Activated naive CD4-positive, alpha-beta T cell treated with anti-CD3 and anti-CD28 coated beads, Interleukin-2, amount 10 ng/mL, durations not matched to agents 7 days and 5 days (primary cell): ENCODE data around the gene RAB11A.

Source experiments
- CTCF ChIA-PET: fragments of 350-600 bp; sonication (Branson Sonifier 250); formaldehyde crosslinking; loops from one replicate; lab custom pipeline; 2021; ENCODE audit warnings: antibody characterized with exemption; lab: Charles Lee
- DNase-seq: peaks from one replicate; pipeline ENCODE4 v3.0.0-alpha.2; 2020
- H3K27ac Mint-ChIP-seq: one replicate; pipeline ENCODE4 v1.8.0; 2021; ENCODE audit warnings: mild to moderate bottlenecking, moderate library complexity, mixed read lengths
- H3K27me3 Mint-ChIP-seq: one replicate; pipeline ENCODE4 v1.8.0; 2021; ENCODE audit warnings: mild to moderate bottlenecking, mixed read lengths
- H3K36me3 Mint-ChIP-seq: one replicate; pipeline ENCODE4 v1.8.0; 2021; ENCODE audit warnings: mixed read lengths
- H3K4me1 Mint-ChIP-seq: one replicate; pipeline ENCODE4 v1.8.0; 2021; ENCODE audit warnings: mixed read lengths
- H3K4me3 Mint-ChIP-seq: one replicate; pipeline ENCODE4 v1.8.0; 2021; ENCODE audit warnings: mild to moderate bottlenecking, moderate library complexity, mixed read lengths
- H3K9me3 Mint-ChIP-seq: one replicate; pipeline ENCODE4 v1.8.0; 2021; ENCODE audit warnings: mixed read lengths

Gene RAB11A

GRCh38 chr15:65869126-65869953, at the start of gene RAB11A:
Gene RAB11A (plus strand): TSS chr15:65869491. CDS start chr15:65869586, 95 bp downstream.
- Mint-ChIP-seq H3K27ac (peak within 1 kb of the TSS; percentile 95), H3K4me1 (peaks cover 36% of the 10 kb centered on the region), H3K4me3 (peak within 1 kb of the TSS; percentile 99), H3K27me3 (peaks cover 6% of the 10 kb centered on the region), H3K9me3 (no peaks in the 10 kb centered on the region), H3K36me3 (peaks cover 24% of the 10 kb centered on the region)
- CTCF ChIA-PET, result interaction anchor here (0.6 to 3.1 kb wide), 10 partner anchors 8 to 645 kb away, joined by 3 to 10 read pairs (median 4); partner anchors contain the start of gene INTS14
- peak; percentile 97 for DNase-seq

GRCh38 chr15:65819563-65819960, 49.7 kb upstream of the RAB11A start:
- no peak for DNase-seq
- Mint-ChIP-seq H3K4me1 (peaks cover 58% of the 10 kb centered on the region), H3K4me3 (no peak overlapping the region), H3K27me3 (peaks cover 3% of the 10 kb centered on the region), H3K9me3 (no peaks in the 10 kb centered on the region), H3K27ac (peak overlapping the region; percentile 92), H3K36me3 (peaks cover 8% of the 10 kb centered on the region)
- CTCF ChIA-PET, result interaction anchor here (2.0 kb wide), 1 partner anchor 27 kb away, joined by 9 read pairs; the partner anchor contains the start of gene DENND4A

GRCh38 chr15:65821070-65821469, 48.2 kb upstream of the RAB11A start:
- no peaks in the 10 kb centered on the region for H3K9me3 Mint-ChIP-seq
- H3K36me3 Mint-ChIP-seq, result peaks cover 7% of the 10 kb centered on the region
- no peak for DNase-seq
- H3K4me3 Mint-ChIP-seq, result no peak overlapping the region
- CTCF ChIA-PET, result interaction anchor here (1.3 to 2.5 kb wide), 5 partner anchors 8 to 28 kb away, joined by 3 to 10 read pairs (median 9); partner anchors contain the start of gene DENND4A
- peak overlapping the region; percentile 35 for H3K27ac Mint-ChIP-seq
- peaks cover 57% of the 10 kb centered on the region for H3K4me1 Mint-ChIP-seq
- H3K27me3 Mint-ChIP-seq, result peaks cover 3% of the 10 kb centered on the region

- Mint-ChIP-seq H3K4me1 (peaks cover 55% of the 10 kb centered on the region), H3K27me3 (no peaks in the 10 kb centered on the region), H3K36me3 (peaks cover 4% of the 10 kb centered on the region), H3K4me3 (no peak overlapping the region), H3K27ac (no peak overlapping the region), H3K9me3 (no peaks in the 10 kb centered on the region)
- no peak for DNase-seq
- CTCF ChIA-PET, result interaction anchor here (1.6 to 2.7 kb wide), 3 partner anchors 14 to 30 kb away, joined by 7 to 10 read pairs (median 10); partner anchors contain the start of gene DENND4A
Measured at GRCh38 chr15:65822316-65822715, 47.0 kb upstream of the RAB11A start.

- Mint-ChIP-seq H3K27me3 (no peaks in the 10 kb centered on the region), H3K9me3 (no peaks in the 10 kb centered on the region), H3K27ac (no peak overlapping the region), H3K4me3 (no peak overlapping the region), H3K36me3 (peaks cover 6% of the 10 kb centered on the region), H3K4me1 (peaks cover 57% of the 10 kb centered on the region)
- CTCF ChIA-PET, result interaction anchor here (0.7 to 2.7 kb wide), 9 partner anchors 9 to 81 kb away, joined by 3 to 10 read pairs (median 3); partner anchors contain the start of gene DENND4A
- DNase-seq, result peak; percentile 42
Measured at GRCh38 chr15:65824031-65824743, 45.1 kb upstream of the RAB11A start.

GRCh38 chr15:65824941-65825544, 44.2 kb upstream of the RAB11A start:
- no peak for DNase-seq
- Mint-ChIP-seq H3K4me3 (no peak overlapping the region), H3K27me3 (no peaks in the 10 kb centered on the region), H3K4me1 (peaks cover 55% of the 10 kb centered on the region), H3K27ac (no peak overlapping the region), H3K36me3 (peaks cover 6% of the 10 kb centered on the region), H3K9me3 (no peaks in the 10 kb centered on the region)
- CTCF ChIA-PET, result interaction anchor here (0.9 to 1.1 kb wide), 3 partner anchors 12 to 78 kb away, joined by 4 read pairs; no protein-coding TSS in a partner anchor

GRCh38 chr15:65827065-65827464, 42.2 kb upstream of the RAB11A start:
- Mint-ChIP-seq H3K4me3 (no peak overlapping the region), H3K27ac (peak overlapping the region; percentile 95), H3K27me3 (no peaks in the 10 kb centered on the region), H3K4me1 (peaks cover 55% of the 10 kb centered on the region), H3K9me3 (no peaks in the 10 kb centered on the region), H3K36me3 (peaks cover 6% of the 10 kb centered on the region)
- peak; percentile 33 for DNase-seq
- CTCF ChIA-PET, result interaction anchor here (0.9 kb wide), 1 partner anchor 37 kb away, joined by 3 read pairs; no protein-coding TSS in a partner anchor

GRCh38 chr15:65828585-65828984, 40.7 kb upstream of the RAB11A start:
- H3K9me3 Mint-ChIP-seq, result no peaks in the 10 kb centered on the region
- peak overlapping the region; percentile 48 for H3K4me3 Mint-ChIP-seq
- H3K4me1 Mint-ChIP-seq, result peaks cover 60% of the 10 kb centered on the region
- peaks cover 7% of the 10 kb centered on the region for H3K36me3 Mint-ChIP-seq
- CTCF ChIA-PET, result interaction anchor here (0.5 to 1.9 kb wide), 15 partner anchors 8 to 218 kb away, joined by 3 to 9 read pairs (median 4); partner anchors contain the start of gene INTS14
- H3K27ac Mint-ChIP-seq, result peak overlapping the region; percentile 95
- no peaks in the 10 kb centered on the region for H3K27me3 Mint-ChIP-seq
- DNase-seq, result peak; percentile 48

GRCh38 chr15:65829130-65829764, 40.0 kb upstream of the RAB11A start:
- H3K4me1 Mint-ChIP-seq, result peaks cover 63% of the 10 kb centered on the region
- peaks cover 7% of the 10 kb centered on the region for H3K36me3 Mint-ChIP-seq
- H3K4me3 Mint-ChIP-seq, result peak overlapping the region; percentile 48
- DNase-seq, result peak; percentile 32
- H3K27ac Mint-ChIP-seq, result peak overlapping the region; percentile 95
- H3K27me3 Mint-ChIP-seq, result no peaks in the 10 kb centered on the region
- CTCF ChIA-PET, result interaction anchor here (0.7 to 1.9 kb wide), 16 partner anchors 9 to 219 kb away, joined by 3 to 9 read pairs (median 4); partner anchors contain the start of gene INTS14
- H3K9me3 Mint-ChIP-seq, result no peaks in the 10 kb centered on the region

GRCh38 chr15:65832549-65833364, 36.5 kb upstream of the RAB11A start:
- peaks cover 7% of the 10 kb centered on the region for H3K36me3 Mint-ChIP-seq
- H3K27ac Mint-ChIP-seq, result peak overlapping the region; percentile 96
- CTCF ChIA-PET, result interaction anchor here (0.8 to 1.7 kb wide), 7 partner anchors 9 to 513 kb away, joined by 3 to 15 read pairs (median 4); partner anchors contain the start of gene DENND4A
- H3K4me1 Mint-ChIP-seq, result peaks cover 55% of the 10 kb centered on the region
- no peaks in the 10 kb centered on the region for H3K9me3 Mint-ChIP-seq
- peak; percentile 72 for DNase-seq
- H3K27me3 Mint-ChIP-seq, result no peaks in the 10 kb centered on the region
- peak overlapping the region; percentile 64 for H3K4me3 Mint-ChIP-seq

- H3K27ac Mint-ChIP-seq, result peak overlapping the region; percentile 96
- H3K9me3 Mint-ChIP-seq, result no peaks in the 10 kb centered on the region
- peaks cover 46% of the 10 kb centered on the region for H3K4me1 Mint-ChIP-seq
- no peaks in the 10 kb centered on the region for H3K27me3 Mint-ChIP-seq
- CTCF ChIA-PET, result interaction anchor here (0.8 to 5.6 kb wide), 4 partner anchors 10 to 514 kb away, joined by 3 to 82 read pairs (median 10); no protein-coding TSS in a partner anchor
- H3K4me3 Mint-ChIP-seq, result peak overlapping the region; percentile 64
- peaks cover 1% of the 10 kb centered on the region for H3K36me3 Mint-ChIP-seq
- DNase-seq, result no peak
Measured at GRCh38 chr15:65833501-65834205, 35.6 kb upstream of the RAB11A start.
